NCI-H2107 treated with DMSO at 0.1 percent for 48 hours (cell line): Measurements from ENCODE around the gene GRB10.
A peak's percentile ranks its signal among the peaks of the same experiment; 100 is the strongest.
"Not testable (repeated sequence)": the region's sequence is repeated elsewhere in the genome, so short reads cannot be mapped to it uniquely, and the experiment has no call there.

Experiments
- DNase-seq: peaks from one replicate; lab custom pipeline; 2025; ENCODE audit not compliant: unreplicated experiment; lab: John Stamatoyannopoulos, UW

GRB10 gene

GRCh38 chr7:50590535-50590934 lies 192.2 kb downstream of the GRB10 start:
- DNase-seq = no peak

GRCh38 chr7:50589364-50589763 lies 193.3 kb downstream of the GRB10 start:
- DNase-seq = no peak

GRCh38 chr7:50588937-50589336 lies 193.8 kb downstream of the GRB10 start:
- DNase-seq = no peak

GRCh38 chr7:50587737-50588136 lies 195.0 kb downstream of the GRB10 start:
- DNase-seq = no peak

- DNase-seq = no peak
Observed at GRCh38 chr7:50584793-50585408, 197.8 kb downstream of the GRB10 start.

GRCh38 chr7:50584386-50584785 lies 198.3 kb downstream of the GRB10 start:
- DNase-seq = no peak

GRCh38 chr7:50583295-50583694 lies 199.4 kb downstream of the GRB10 start:
- not testable (repeated sequence) for DNase-seq

- DNase-seq = not testable (repeated sequence)
Observed at GRCh38 chr7:50582271-50582670, 200.4 kb downstream of the GRB10 start.

- DNase-seq = not testable (repeated sequence)
Observed at GRCh38 chr7:50580666-50581065, 202.0 kb downstream of the GRB10 start.

- DNase-seq = no peak
Observed at GRCh38 chr7:50580057-50580456, 202.6 kb downstream of the GRB10 start.

GRCh38 chr7:50578105-50578504 lies 204.6 kb downstream of the GRB10 start:
- not testable (repeated sequence) for DNase-seq

GRCh38 chr7:50577569-50577968 lies 205.1 kb downstream of the GRB10 start:
- DNase-seq = no peak

GRCh38 chr7:50576388-50576787 lies 206.3 kb downstream of the GRB10 start:
- DNase-seq = not testable (repeated sequence)

- no peak for DNase-seq
Observed at GRCh38 chr7:50567715-50568261, 214.9 kb downstream of the GRB10 start.

GRCh38 chr7:50565977-50566376 lies 216.7 kb downstream of the GRB10 start:
- DNase-seq = no peak

- no peak for DNase-seq
Observed at GRCh38 chr7:50565559-50565916, 217.2 kb downstream of the GRB10 start.

GRCh38 chr7:50564640-50565558 lies 217.8 kb downstream of the GRB10 start, which contains the start of gene DDC:
Gene DDC, minus strand, starts transcription at chr7:50565405. Its CDS starts 21,320 bp downstream, at chr7:50544085.
- no peak for DNase-seq

GRCh38 chr7:50564171-50564570 lies 218.5 kb downstream of the GRB10 start:
- no peak for DNase-seq

GRCh38 chr7:50562136-50562535 lies 220.6 kb downstream of the GRB10 start:
- DNase-seq = no peak

GRCh38 chr7:50560865-50561351 lies 221.8 kb downstream of the GRB10 start:
- peak; percentile 52 for DNase-seq

GRCh38 chr7:50559881-50560280 lies 222.8 kb downstream of the GRB10 start:
- DNase-seq = no peak
